Progenitor cell of endocrine pancreas (in vitro differentiated cells): ENCODE results near the gene ZMYM5. TPM values are rescaled to one million over a fixed set of nuclear protein-coding genes. Genes with fewer than 3 reads are reported as not detected.
"Not testable (repeated sequence)": the region's sequence is repeated elsewhere in the genome, so short reads cannot be mapped to it uniquely, and the experiment has no call there.

Source experiments
- DNase-seq: peaks from one replicate; pipeline ENCODE4 v3.0.0; 2021; ENCODE audit warnings: low spot score; ENCODE audit not compliant: unreplicated experiment
- H3K27ac Mint-ChIP-seq: 2 replicates; pipeline ENCODE4 v1.8.0; 2021; ENCODE audit warnings: mild to moderate bottlenecking, moderate library complexity, mixed read lengths
- H3K27me3 Mint-ChIP-seq: 2 replicates; pipeline ENCODE4 v1.8.0; 2021; ENCODE audit warnings: mixed read lengths
- H3K36me3 Mint-ChIP-seq: 2 replicates; pipeline ENCODE4 v1.8.0; 2022; ENCODE audit warnings: mixed read lengths; ENCODE audit not compliant: insufficient read depth
- H3K4me1 Mint-ChIP-seq: 2 replicates; pipeline ENCODE4 v1.8.0; 2021; ENCODE audit warnings: low read depth, mixed read lengths
- H3K4me3 Mint-ChIP-seq: 2 replicates; pipeline ENCODE4 v1.8.0; 2021; ENCODE audit warnings: low read depth, mild to moderate bottlenecking, moderate library complexity, mixed read lengths
- H3K9me3 Mint-ChIP-seq: 2 replicates; pipeline ENCODE4 v1.8.0; 2021; ENCODE audit warnings: low read depth, mixed read lengths
- CTCF ChIP-seq: fragments of 200-600 bp; sonication (generic); IDR thresholded peaks from one replicate; pipeline ENCODE4 v1.5.0; 2021; ENCODE audit warnings: antibody characterized with exemption, mild to moderate bottlenecking; ENCODE audit not compliant: unreplicated experiment
- total RNA-seq: library from RNA; stranded (reverse); gene quantifications from 2 replicates; pipeline ENCODE4 v1.2.1, GENCODE V29; 2021

Gene ZMYM5
- total RNA-seq, 1 donor from 2014 or later = 21.5 TPM

- Mint-ChIP-seq H3K9me3 (no peaks in the 10 kb centered on the region), H3K4me3 (no peak overlapping the region), H3K4me1 (peaks cover 3% of the 10 kb centered on the region), H3K27ac (peak overlapping the region; percentile 73), H3K27me3 (no peaks in the 10 kb centered on the region), H3K36me3 (peaks cover 10% of the 10 kb centered on the region)
- TF ChIP-seq CTCF = no peak
- DNase-seq = no peak
These were observed 53.3 kb downstream of the ZMYM5 start for GRCh38 chr13:19810151-19810550.

- Mint-ChIP-seq H3K4me3 (no peak overlapping the region), H3K36me3 (peaks cover 4% of the 10 kb centered on the region), H3K27ac (no peak overlapping the region), H3K4me1 (peaks cover 3% of the 10 kb centered on the region), H3K27me3 (no peaks in the 10 kb centered on the region), H3K9me3 (no peaks in the 10 kb centered on the region)
- no peak for TF ChIP-seq CTCF
- no peak for DNase-seq
These were observed 57.7 kb downstream of the ZMYM5 start for GRCh38 chr13:19805765-19806164.

- Mint-ChIP-seq H3K4me3 (no peak overlapping the region), H3K27me3 (no peaks in the 10 kb centered on the region), H3K27ac (peak overlapping the region; percentile 62), H3K9me3 (peaks cover 3% of the 10 kb centered on the region), H3K4me1 (peaks cover 7% of the 10 kb centered on the region), H3K36me3 (peaks cover 7% of the 10 kb centered on the region)
- TF ChIP-seq CTCF = no peak
- no peak for DNase-seq
These were observed 67.5 kb downstream of the ZMYM5 start for GRCh38 chr13:19795956-19796355.

GRCh38 chr13:19794631-19795030, 68.8 kb downstream of the ZMYM5 start:
- H3K4me1 Mint-ChIP-seq = peaks cover 7% of the 10 kb centered on the region
- peak; percentile 10 for DNase-seq
- no peaks in the 10 kb centered on the region for H3K27me3 Mint-ChIP-seq
- H3K9me3 Mint-ChIP-seq = no peaks in the 10 kb centered on the region
- peak overlapping the region; percentile 6 for H3K4me3 Mint-ChIP-seq
- peaks cover 6% of the 10 kb centered on the region for H3K36me3 Mint-ChIP-seq
- peak overlapping the region; percentile 99 for H3K27ac Mint-ChIP-seq
- TF ChIP-seq CTCF = no peak

GRCh38 chr13:19791953-19792537, 71.4 kb downstream of the ZMYM5 start:
- H3K27ac Mint-ChIP-seq = no peak overlapping the region
- DNase-seq = no peak

GRCh38 chr13:19782727-19783682, 80.4 kb downstream of the ZMYM5 start, which contains the start of gene PSPC1:
Gene PSPC1 (minus strand): TSS chr13:19782945. CDS start chr13:19782757, 188 bp downstream.
- DNase-seq = peak; percentile 96
- H3K27me3 Mint-ChIP-seq, H3K4me1 Mint-ChIP-seq, H3K9me3 Mint-ChIP-seq, H3K36me3 Mint-ChIP-seq: not testable (repeated sequence)
- H3K27ac Mint-ChIP-seq = peak within 1 kb of the TSS; percentile 99
- peak within 1 kb of the TSS; percentile 99 for H3K4me3 Mint-ChIP-seq

More at GRCh38 chr13:19791953-19792537, 71.4 kb downstream of the ZMYM5 start:
- Mint-ChIP-seq H3K36me3 (peaks cover 3% of the 10 kb centered on the region), H3K4me3 (no peak overlapping the region), H3K9me3 (no peaks in the 10 kb centered on the region), H3K4me1 (peaks cover 7% of the 10 kb centered on the region), H3K27me3 (no peaks in the 10 kb centered on the region)
- TF ChIP-seq CTCF = no peak
